ENCODE measurements around the gene FGL2.
"Not testable (repeated sequence)": the region's sequence is repeated elsewhere in the genome, so short reads cannot be mapped to it uniquely, and the experiment has no call there.

The FGL2 gene

GRCh38 chr7:77175274-77175800, 24.3 kb downstream of the FGL2 start:
- DNase-seq; intact Hi-C loops (cut with DNase I): not testable (repeated sequence)

- DNase-seq; intact Hi-C loops (cut with DNase I): not testable (repeated sequence)
Observed at GRCh38 chr7:77174418-77174817, 25.2 kb downstream of the FGL2 start.

GRCh38 chr7:77172437-77173172, 27.0 kb downstream of the FGL2 start:
- DNase-seq; intact Hi-C loops (cut with DNase I): not testable (repeated sequence)

- intact Hi-C loops (cut with DNase I); DNase-seq: not testable (repeated sequence)
Observed at GRCh38 chr7:77171073-77171472, 28.5 kb downstream of the FGL2 start.

GRCh38 chr7:77157446-77157845, 42.2 kb downstream of the FGL2 start:
- intact Hi-C loops (cut with DNase I) = no loop called here
- peak in 3 of 42 donors; percentile 2 to 43 (median 5) for DNase-seq

GRCh38 chr7:77157034-77157433, 42.6 kb downstream of the FGL2 start:
- DNase-seq; intact Hi-C loops (cut with DNase I): not testable (repeated sequence)

- intact Hi-C loops (cut with DNase I) = not testable (repeated sequence)
Observed at GRCh38 chr7:77155601-77156377, 43.8 kb downstream of the FGL2 start.

GRCh38 chr7:77154917-77155464, 44.6 kb downstream of the FGL2 start:
- intact Hi-C loops (cut with DNase I); DNase-seq: not testable (repeated sequence)

More at GRCh38 chr7:77155601-77156377, 43.8 kb downstream of the FGL2 start:
- DNase-seq = peak in 1 of 42 donors; percentile 5

GRCh38 chr7:77152232-77152631, 47.4 kb downstream of the FGL2 start:
- DNase-seq; intact Hi-C loops (cut with DNase I): not testable (repeated sequence)

Measured in head of caudate nucleus (tissue), 42 donors.